WERI-Rb-1 (cell line): ENCODE data around the gene ADRA2C.
A peak's percentile ranks its signal among the peaks of the same experiment; 100 is the strongest.

ENCODE experiments used
- DNase-seq: peaks from one replicate; pipeline ENCODE4 v3.0.0-alpha.2; 2020
- H3K27ac ChIP-seq: fragments of 250-450 bp; sonication (Bioruptor Pico); 2 replicates; pipeline ENCODE4 v1.5.1; 2020; ENCODE audit warnings: mild to moderate bottlenecking, moderate library complexity
- H3K27me3 ChIP-seq: fragments of 250-450 bp; sonication (Bioruptor Pico); 2 replicates; pipeline ENCODE4 v1.5.1; 2021; ENCODE audit warnings: mild to moderate bottlenecking, low read depth, moderate library complexity; ENCODE audit not compliant: insufficient read depth, severe bottlenecking
- H3K36me3 ChIP-seq: fragments of 250-450 bp; sonication (Bioruptor Pico); 2 replicates; pipeline ENCODE4 v1.5.1; 2020; ENCODE audit warnings: mild to moderate bottlenecking, moderate library complexity
- H3K4me3 ChIP-seq: 2 replicates; pipeline ENCODE4 v1.5.1; 2011; ENCODE audit warnings: low read depth, mild to moderate bottlenecking, control low read depth, low read length
- H3K9me3 ChIP-seq: fragments of 250-450 bp; sonication (Bioruptor Pico); 2 replicates; pipeline ENCODE4 v1.5.1; 2021; ENCODE audit warnings: mild to moderate bottlenecking, moderate library complexity; ENCODE audit not compliant: severe bottlenecking
- CTCF ChIP-seq: IDR thresholded peaks from 2 replicates; pipeline ENCODE4 v1.5.1; 2011; ENCODE audit warnings: low read depth, mild to moderate bottlenecking, control low read depth, inconsistent platforms, low read length

Gene ADRA2C

GRCh38 chr4:3801931-3802550 lies 35.9 kb downstream of the ADRA2C start:
- H3K4me3 ChIP-seq: no peak overlapping the region
- H3K27ac ChIP-seq: peak overlapping the region; percentile 82
- no peak for TF ChIP-seq CTCF
- no peaks in the 10 kb centered on the region for H3K27me3 ChIP-seq
- H3K9me3 ChIP-seq: peaks cover 6% of the 10 kb centered on the region
- no peaks in the 10 kb centered on the region for H3K36me3 ChIP-seq
- DNase-seq: peak; percentile 72

GRCh38 chr4:3802571-3803474 lies 36.6 kb downstream of the ADRA2C start:
- peak overlapping the region; percentile 82 for H3K27ac ChIP-seq

GRCh38 chr4:3803475-3803847 lies 37.3 kb downstream of the ADRA2C start:
- H3K4me3 ChIP-seq: no peak overlapping the region
- no peak for DNase-seq
- no peak overlapping the region for H3K27ac ChIP-seq
- H3K36me3 ChIP-seq: no peaks in the 10 kb centered on the region
- peaks cover 3% of the 10 kb centered on the region for H3K9me3 ChIP-seq
- no peak for TF ChIP-seq CTCF
- H3K27me3 ChIP-seq: no peaks in the 10 kb centered on the region

More at GRCh38 chr4:3802571-3803474, 36.6 kb downstream of the ADRA2C start:
- DNase-seq: no peak
- no peak for TF ChIP-seq CTCF
- Histone ChIP-seq H3K4me3 (no peak overlapping the region), H3K9me3 (peaks cover 3% of the 10 kb centered on the region), H3K27me3 (no peaks in the 10 kb centered on the region), H3K36me3 (no peaks in the 10 kb centered on the region)

- Histone ChIP-seq H3K9me3 (peaks cover 3% of the 10 kb centered on the region), H3K36me3 (no peaks in the 10 kb centered on the region), H3K27ac (no peak overlapping the region), H3K27me3 (no peaks in the 10 kb centered on the region), H3K4me3 (no peak overlapping the region)
- no peak for TF ChIP-seq CTCF
- no peak for DNase-seq
Observed at GRCh38 chr4:3803946-3804345, 37.8 kb downstream of the ADRA2C start.

- H3K4me3 ChIP-seq: no peak overlapping the region
- H3K9me3 ChIP-seq: peaks cover 3% of the 10 kb centered on the region
- TF ChIP-seq CTCF: no peak
- H3K27me3 ChIP-seq: no peaks in the 10 kb centered on the region
- no peak overlapping the region for H3K27ac ChIP-seq
- DNase-seq: no peak
- no peaks in the 10 kb centered on the region for H3K36me3 ChIP-seq
Observed at GRCh38 chr4:3805026-3805425, 38.8 kb downstream of the ADRA2C start.
